Prostate gland (tissue), 2 donors: ENCODE measurements around the gene NPBWR2. TPM values are rescaled to one million over a fixed set of nuclear protein-coding genes. Genes with fewer than 3 reads are reported as not detected.

Experiments
- DNase-seq: peaks from one replicate; pipeline ENCODE4 v3.0.0-alpha.2; 2019; ENCODE audit warnings: low spot score
- H3K27ac ChIP-seq, 2 donors: fragments of 200-600 bp; sonication (generic); 2 replicates each; pipeline ENCODE4 v1.5.1; 2017 to 2019
- H3K27me3 ChIP-seq: fragments of 200-600 bp; sonication (generic); replicated peaks from 2 replicates; pipeline ENCODE4 v1.5.1; 2019; ENCODE audit not compliant: insufficient read depth
- H3K36me3 ChIP-seq, 2 donors: fragments of 200-600 bp; sonication (generic); 1 replicate in 1 of 2; 2 replicates in 1 of 2; pipeline versions ENCODE4 v1.5.1 to v1.8.1; 2017 to 2019
- H3K4me1 ChIP-seq: fragments of 200-600 bp; sonication (generic); replicated peaks from 2 replicates; pipeline ENCODE4 v1.5.1; 2019
- H3K4me3 ChIP-seq, 2 donors: fragments of 200-600 bp; sonication (generic); 2 replicates each; pipeline ENCODE4 v1.5.1; 2017 to 2019
- H3K9me3 ChIP-seq: fragments of 200-600 bp; sonication (generic); 2 replicates; pipeline ENCODE4 v1.5.1; 2017
- CTCF ChIP-seq, 4 experiments: fragments of 200-600 bp in 2 of 4; fragments of 450-650 bp in 2 of 4; sonication (generic) in 2 of 4; IDR thresholded peaks; 1 replicate in 3 of 4; 2 replicates in 1 of 4; pipeline ENCODE4 v1.5.1; 2016 to 2019; ENCODE audit warnings: antibody characterized with exemption in 4 of 4, mild to moderate bottlenecking in 2 of 4, moderate library complexity in 2 of 4
- POLR2A ChIP-seq: fragments of 450-650 bp; IDR thresholded peaks from one replicate; pipeline ENCODE4 v1.6.1; 2016; ENCODE audit warnings: antibody characterized with exemption, mild to moderate bottlenecking
- POLR2AphosphoS5 ChIP-seq: sonication (generic); formaldehyde crosslinking; IDR thresholded peaks from one replicate; pipeline ENCODE4 v1.6.1; 2017; ENCODE audit warnings: antibody characterized with exemption
- WGBS: methylation state at CpG from one replicate; pipeline ENCODE4 v1.1.5; 2018; 5-methylcytosine and 5-hydroxymethylcytosine counted together
- intact Hi-C: fragments of 100-400 bp; cut with DNase I; formaldehyde crosslinking; loops from one replicate; pipeline ENCODE4 v1.14.2; 2022
- total RNA-seq, 2 donors: library from RNA; depleted of rRNA; stranded (reverse); fragments of >200 nt; gene quantifications; one replicate each; pipeline ENCODE4 v1.1.0, GENCODE V29; 2016

The NPBWR2 gene
- total RNA-seq, 2 donors from 2014 or later, result not detected

GRCh38 chr20:64146936-64147477 is 39.6 kb upstream of the NPBWR2 start:
- Histone ChIP-seq H3K27ac (no peak overlapping the region), H3K36me3 (no peaks in the 10 kb centered on the region), H3K9me3 (no peaks in the 10 kb centered on the region), H3K4me3 (no peak overlapping the region), H3K4me1 (no peaks in the 10 kb centered on the region), H3K27me3 (no peaks in the 10 kb centered on the region)
- WGBS, result 77% methylated on average over 12 of the region's 12 CpGs
- intact Hi-C loops, result no loop called here
- TF ChIP-seq POLR2A, result no peak
- no peak for TF ChIP-seq POLR2AphosphoS5
- DNase-seq, result no peak

GRCh38 chr20:64146301-64146935 is 39.1 kb upstream of the NPBWR2 start:
- no peak for TF ChIP-seq POLR2AphosphoS5
- TF ChIP-seq POLR2A, result no peak
- no peak for TF ChIP-seq CTCF (IDR thresholded peaks at IDR 0.05)
- Histone ChIP-seq H3K4me1 (no peaks in the 10 kb centered on the region), H3K27ac (no peak overlapping the region), H3K36me3 (no peaks in the 10 kb centered on the region), H3K27me3 (no peaks in the 10 kb centered on the region), H3K4me3 (no peak overlapping the region), H3K9me3 (no peaks in the 10 kb centered on the region)
- no peak for DNase-seq
- 75% methylated on average over 7 of the region's 7 CpGs for WGBS
- intact Hi-C loops, result no loop called here

DNA sequence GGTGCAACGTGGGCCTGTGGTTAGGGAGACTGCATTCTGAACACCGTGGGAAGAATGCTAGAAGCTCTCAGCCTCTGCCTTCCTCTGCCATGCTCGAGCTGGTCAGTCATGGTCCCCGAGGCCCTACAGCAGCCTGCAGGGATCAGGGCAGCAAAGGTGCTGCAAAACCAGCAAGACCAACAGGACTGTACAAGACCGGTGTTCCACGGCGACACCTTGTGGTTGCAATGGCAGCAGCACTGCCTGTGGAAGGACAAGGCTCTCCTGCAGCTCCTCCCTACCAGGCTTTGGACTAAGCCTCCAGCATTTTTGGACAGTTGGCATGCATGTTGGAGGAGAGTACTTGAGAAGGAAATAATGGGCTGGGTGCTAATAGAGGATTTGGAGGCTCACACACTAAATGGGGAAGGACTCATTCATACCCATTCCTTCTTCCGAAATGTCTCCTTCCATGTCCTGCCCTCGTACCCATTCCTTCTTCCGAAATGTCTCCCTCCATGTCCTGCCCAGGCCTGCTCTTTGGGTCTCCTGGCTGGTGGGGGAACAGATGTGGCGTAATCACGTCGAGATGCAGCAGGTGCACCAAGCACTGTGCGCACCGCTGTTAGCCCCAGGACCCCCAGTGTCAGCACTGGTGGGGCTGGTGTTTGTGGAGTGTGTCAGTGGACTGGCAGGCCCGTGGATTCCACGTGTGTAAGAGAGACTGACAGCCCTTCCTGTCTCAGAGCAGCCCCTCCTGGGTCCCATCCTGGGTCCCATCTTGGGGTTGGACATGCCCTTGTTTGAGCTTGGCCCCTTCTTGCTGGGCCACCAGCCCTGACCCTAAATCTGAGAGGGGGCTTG is 38.3 kb upstream of the NPBWR2 start:
- H3K27ac ChIP-seq, result no peak overlapping the region
- no peaks in the 10 kb centered on the region for H3K4me1 ChIP-seq
- H3K4me3 ChIP-seq, result no peak overlapping the region
- WGBS, result 91% methylated on average over 17 of the region's 17 CpGs
- no peaks in the 10 kb centered on the region for H3K9me3 ChIP-seq
- TF ChIP-seq POLR2AphosphoS5 (no peak), POLR2A (no peak), CTCF (IDR thresholded peaks at IDR 0.05) (no peak)
- no peaks in the 10 kb centered on the region for H3K27me3 ChIP-seq
- no peak for DNase-seq
- H3K36me3 ChIP-seq, result no peaks in the 10 kb centered on the region
- intact Hi-C loops, result no loop called here

- TF ChIP-seq POLR2A (no peak), POLR2AphosphoS5 (no peak), CTCF (IDR thresholded peaks at IDR 0.05) (no peak)
- no peaks in the 10 kb centered on the region for H3K36me3 ChIP-seq
- no peak overlapping the region for H3K4me3 ChIP-seq
- no peaks in the 10 kb centered on the region for H3K27me3 ChIP-seq
- no peak overlapping the region for H3K27ac ChIP-seq
- H3K4me1 ChIP-seq, result no peaks in the 10 kb centered on the region
- WGBS, result 90% methylated on average over 8 of the region's 8 CpGs
- H3K9me3 ChIP-seq, result no peaks in the 10 kb centered on the region
- intact Hi-C loops, result no loop called here
- no peak for DNase-seq
These were observed 37.0 kb upstream of the NPBWR2 start for GRCh38 chr20:64144144-64144912.
